ENCODE measurements around the gene TMEM26.

Gene TMEM26

DNA sequence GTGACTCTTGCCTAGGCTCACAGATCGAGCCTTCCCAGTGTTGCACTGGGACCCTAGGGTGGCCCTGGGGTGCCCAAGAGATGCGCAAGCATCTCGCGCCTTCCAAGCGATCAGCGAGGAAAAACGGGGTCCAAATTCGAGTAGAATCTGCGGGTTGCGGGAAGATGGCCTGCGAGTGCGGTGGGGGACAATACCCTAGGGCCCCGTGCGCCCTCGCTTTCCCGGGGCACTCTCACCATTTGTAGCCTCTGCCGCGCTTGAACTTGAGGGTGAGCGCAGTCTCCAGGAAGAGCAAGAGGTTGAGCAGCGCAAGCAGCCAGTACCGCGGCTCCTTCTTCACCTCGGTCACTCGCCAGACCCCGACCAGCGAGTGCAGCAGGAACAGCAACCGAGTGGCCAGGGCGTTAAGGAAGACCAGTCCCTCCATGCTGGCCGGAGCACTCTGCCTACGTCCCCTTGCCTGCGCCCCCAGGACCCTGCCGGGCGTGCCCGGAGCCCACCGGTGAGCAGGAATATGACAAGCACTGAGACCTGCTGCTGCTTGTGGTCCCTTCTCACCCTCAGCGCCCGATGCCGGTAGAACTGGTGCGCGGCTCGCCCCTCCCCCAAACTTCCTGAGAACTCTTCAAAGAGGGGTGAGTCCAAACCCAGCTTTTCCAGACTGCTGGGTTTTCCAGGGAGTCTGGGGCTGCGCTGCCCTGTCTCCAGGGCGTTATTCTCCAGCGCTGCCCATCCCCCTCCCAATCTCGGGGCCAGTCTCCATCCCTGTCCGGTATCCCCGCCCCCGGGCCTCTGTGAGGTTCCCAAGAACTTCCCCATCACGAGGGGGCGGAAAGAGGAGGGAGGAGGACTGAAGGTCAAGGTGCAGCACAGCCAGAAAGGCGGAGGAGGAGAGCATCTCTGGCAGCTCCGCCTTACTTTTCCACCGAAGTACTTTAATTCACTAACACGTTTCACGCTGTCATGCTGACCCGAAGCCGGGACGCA, at the start of gene TMEM26:
TSS of gene TMEM26 (minus strand) at position 727 of the 987 bp plus-strand sequence. CDS start at position 427, 300 bp downstream.
- peak; percentile 58 for DNase-seq (ENCODE audit: low spot score)

DNA sequence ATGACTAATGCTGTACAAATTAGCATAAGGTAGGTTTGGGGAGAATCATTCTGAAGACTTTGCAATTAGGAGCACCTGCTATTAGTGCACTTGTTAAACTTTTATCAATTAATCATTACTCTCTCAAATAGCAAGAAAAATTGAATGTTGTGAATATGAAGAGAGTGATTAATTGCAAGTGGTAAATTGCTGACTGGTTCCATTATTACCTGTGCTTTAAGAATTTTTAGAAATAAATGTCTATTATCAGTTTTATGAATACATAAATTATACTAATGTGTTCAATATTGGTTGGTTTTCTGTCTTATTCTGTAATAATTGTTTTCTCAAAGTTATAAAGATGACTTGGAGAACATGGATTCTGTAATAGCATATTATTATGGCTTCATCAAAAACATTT, 47.3 kb upstream of the TMEM26 start:
- DNase-seq (ENCODE audit: low spot score) = no peak

- no peak for DNase-seq (ENCODE audit: low spot score)
These were observed 39.3 kb upstream of the TMEM26 start for GRCh38 chr10:61492364-61492995.

DNA sequence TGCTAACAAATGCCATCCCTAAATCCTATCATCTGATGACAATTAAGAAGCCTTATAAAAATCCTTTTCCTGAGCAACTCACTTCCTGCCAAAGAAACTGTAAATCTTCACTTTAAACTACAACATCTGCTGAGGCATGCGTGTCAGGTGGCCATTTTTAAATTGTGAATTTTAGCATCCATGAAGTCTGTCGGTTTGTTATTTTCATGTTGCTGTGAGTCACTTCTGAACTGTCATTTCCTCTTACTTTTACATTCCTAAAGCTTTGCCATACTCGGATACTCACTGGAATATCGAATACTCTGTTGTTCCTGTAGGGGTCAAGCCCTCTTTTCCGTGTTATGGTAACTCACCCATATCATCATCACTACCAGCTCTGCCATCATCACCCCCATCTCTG, 34.3 kb upstream of the TMEM26 start:
- DNase-seq (ENCODE audit: low spot score) = no peak

GRCh38 chr10:61486738-61487396, 33.7 kb upstream of the TMEM26 start:
- no peak for DNase-seq (ENCODE audit: low spot score)

DNA sequence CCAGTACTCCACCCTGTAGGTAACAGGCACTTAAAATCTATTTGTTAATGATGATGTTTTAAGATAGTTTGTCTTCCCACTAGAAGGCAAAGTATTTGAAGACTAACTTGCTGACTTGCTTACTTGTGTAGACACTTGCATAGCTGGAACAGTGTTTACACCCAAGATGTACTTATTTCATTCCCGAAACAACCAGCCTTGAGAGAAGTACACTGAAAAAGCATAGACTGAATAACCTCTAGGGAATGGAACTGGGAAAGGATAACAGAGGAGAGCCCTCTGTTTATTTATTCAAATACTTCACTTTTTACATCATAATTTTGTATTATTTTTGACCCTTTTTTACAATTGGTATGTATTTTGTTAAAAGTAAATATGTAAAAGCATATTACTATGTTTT, 33.1 kb upstream of the TMEM26 start:
- no peak for DNase-seq (ENCODE audit: low spot score)

DNA sequence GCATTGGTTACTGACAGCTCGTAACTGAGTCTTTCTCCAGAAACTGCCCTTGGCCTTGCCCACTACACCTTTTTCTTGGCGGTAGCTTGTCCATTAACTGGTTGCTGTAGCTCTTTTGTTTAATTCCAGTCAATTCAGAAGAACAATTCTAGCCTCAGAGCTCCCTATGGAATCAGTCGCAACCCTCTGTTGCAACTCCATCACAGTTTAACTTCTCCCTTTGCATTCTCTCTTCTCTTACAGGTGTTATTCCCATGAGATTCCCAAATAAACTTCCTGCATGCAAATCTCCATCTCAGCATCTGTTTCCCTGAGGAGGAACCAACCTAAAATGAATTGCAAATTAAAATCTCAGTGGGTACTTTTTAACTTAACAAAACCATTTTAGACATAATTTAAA, 28.4 kb upstream of the TMEM26 start:
- no peak for DNase-seq (ENCODE audit: low spot score)

GRCh38 chr10:61480208-61480607, 27.0 kb upstream of the TMEM26 start:
- no peak for DNase-seq (ENCODE audit: low spot score)

DNA sequence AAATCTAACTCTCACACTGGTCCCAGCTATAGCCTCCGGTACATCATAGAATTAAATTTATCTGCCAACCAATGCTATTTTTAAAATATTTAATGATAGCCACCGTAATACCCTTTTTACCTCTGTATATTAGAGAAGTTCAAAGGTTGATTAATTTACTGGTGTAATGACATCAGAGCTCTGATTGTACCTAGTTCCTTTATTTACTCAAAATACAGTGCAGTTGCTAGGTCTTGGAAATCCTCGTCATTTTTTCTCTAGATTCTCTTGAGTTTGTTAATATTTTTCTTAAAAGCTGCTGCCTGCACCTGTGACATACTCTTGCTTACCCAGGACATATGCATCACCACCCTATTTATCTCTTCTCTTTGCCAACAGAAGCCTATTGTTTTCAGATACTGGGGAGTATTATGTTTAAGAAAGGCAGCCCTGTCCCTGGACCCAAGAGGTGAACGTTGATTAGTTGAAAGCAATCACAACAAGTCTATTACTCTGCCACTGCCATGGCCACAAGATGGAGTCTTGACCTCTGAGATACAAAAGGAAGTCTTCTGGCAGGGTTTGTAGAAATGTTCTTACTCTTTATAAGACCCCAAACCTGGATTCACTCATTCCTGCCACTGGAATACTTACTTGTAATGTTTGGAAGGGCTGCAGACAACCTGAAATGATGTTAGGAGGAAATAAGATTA, 25.6 kb upstream of the TMEM26 start:
- DNase-seq (ENCODE audit: low spot score) = no peak

DNA sequence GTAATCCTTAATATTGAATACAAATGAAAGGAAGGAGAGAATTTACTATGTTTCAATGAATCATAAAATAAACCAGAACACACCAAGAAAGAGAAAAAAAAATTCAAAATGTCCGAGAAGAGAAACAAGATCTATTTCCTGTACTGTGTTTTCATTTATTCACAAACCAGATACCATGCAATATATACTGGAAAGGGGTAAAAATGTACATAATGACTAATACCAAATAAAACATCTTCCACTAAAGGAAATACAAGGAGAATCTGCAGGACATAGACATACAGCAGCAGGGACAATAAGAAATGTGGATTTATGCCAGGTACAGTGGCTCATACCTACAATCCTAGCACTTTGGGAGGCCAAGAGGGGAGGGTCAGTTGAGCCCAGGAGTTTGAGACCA, 24.3 kb upstream of the TMEM26 start:
- DNase-seq (ENCODE audit: low spot score) = no peak

- no peak for DNase-seq (ENCODE audit: low spot score)
These were observed 23.3 kb upstream of the TMEM26 start for GRCh38 chr10:61476529-61476928.

- DNase-seq (ENCODE audit: low spot score) = no peak
These were observed 22.3 kb upstream of the TMEM26 start for GRCh38 chr10:61475449-61475873.

- DNase-seq (ENCODE audit: low spot score) = no peak
These were observed 19.0 kb upstream of the TMEM26 start for GRCh38 chr10:61472090-61472674.

GRCh38 chr10:61471491-61471890, 18.3 kb upstream of the TMEM26 start:
- no peak for DNase-seq (ENCODE audit: low spot score)

DNA sequence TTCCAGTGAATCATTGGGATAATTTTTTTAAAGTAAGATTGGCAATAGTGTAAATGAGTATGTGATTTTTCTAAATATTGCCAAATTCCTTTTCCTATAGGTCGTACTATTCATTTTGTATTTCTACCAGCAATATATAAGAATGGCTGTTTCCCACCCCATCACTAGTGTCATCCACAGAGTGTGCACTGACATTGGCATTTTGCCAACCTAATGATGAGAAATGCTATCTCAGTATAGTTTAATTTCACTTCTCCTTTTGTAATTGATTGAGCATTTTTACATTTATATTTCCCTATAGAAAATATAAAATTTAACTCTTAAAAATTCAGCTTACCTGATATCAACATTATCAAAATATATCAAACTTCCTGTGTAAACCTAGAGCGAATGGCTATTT, 17.6 kb upstream of the TMEM26 start:
- DNase-seq (ENCODE audit: low spot score) = no peak

DNA sequence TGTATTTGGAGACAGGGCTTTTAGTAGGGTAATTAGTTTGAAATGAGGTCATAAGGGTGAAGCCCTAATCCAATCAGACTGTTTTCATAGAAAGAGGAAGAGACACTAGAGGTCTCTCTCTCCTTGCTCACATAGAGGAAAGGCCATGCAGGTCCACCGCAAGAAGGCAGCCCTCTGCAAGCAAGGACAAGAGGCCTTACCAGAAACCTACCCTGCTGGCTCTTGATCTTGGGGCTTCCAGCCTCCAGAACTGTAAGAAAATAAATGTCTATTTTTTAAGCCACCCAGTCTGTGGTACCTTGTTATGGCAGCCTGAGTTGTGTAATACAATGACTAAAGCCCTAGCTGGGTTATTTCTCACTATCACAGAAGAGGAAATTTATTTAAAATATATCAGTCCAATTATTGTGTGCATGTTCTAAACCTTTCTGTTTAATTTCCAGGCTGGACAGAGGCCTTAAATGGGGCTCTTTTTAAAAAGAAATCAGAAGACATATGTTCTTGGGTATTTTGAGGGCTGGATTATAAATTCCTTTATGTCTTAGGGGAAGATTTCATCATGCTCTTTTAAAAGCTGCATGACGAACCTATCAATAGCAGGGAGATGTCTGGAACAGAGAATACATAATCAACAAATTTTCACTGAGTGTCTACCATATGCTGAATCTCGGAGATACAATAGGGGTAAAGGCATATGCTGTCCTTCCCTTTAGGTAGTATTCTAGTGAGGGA, 12.9 kb upstream of the TMEM26 start:
- DNase-seq (ENCODE audit: low spot score) = no peak

- no peak for DNase-seq (ENCODE audit: low spot score)
These were observed 12.0 kb upstream of the TMEM26 start for GRCh38 chr10:61465171-61465496.

DNA sequence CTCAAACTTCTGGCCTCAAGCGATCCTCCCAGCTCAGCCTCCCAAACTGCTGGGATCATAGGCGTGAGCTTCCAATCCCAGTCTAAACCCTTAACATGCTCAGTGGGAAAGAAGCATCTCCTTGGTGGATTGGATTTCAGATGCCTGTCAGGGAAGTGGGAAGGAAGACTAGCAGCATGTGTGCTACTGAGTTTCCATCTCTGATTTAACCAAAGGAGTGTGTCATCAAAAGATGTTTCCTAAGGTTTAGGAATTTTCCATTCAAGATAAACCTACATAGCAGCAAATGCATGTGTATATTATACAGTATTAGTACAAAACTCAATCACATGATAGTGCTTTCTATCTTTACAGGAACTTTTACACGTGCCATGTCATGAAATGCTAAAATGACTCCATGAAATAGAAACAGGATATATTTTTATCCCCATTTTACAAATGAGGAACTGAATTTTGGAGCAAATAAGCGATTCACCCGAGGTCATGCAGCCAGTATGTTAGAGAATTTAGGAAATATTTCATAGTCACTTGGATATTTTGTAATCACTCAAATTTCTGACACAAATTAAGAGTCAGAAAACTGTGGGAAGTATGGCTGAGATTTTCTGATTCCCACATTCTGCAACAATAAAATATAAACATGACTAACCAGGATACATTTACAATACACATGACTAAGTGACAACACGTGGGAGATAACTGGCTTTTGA, 11.4 kb upstream of the TMEM26 start:
- DNase-seq (ENCODE audit: low spot score) = no peak

DNA sequence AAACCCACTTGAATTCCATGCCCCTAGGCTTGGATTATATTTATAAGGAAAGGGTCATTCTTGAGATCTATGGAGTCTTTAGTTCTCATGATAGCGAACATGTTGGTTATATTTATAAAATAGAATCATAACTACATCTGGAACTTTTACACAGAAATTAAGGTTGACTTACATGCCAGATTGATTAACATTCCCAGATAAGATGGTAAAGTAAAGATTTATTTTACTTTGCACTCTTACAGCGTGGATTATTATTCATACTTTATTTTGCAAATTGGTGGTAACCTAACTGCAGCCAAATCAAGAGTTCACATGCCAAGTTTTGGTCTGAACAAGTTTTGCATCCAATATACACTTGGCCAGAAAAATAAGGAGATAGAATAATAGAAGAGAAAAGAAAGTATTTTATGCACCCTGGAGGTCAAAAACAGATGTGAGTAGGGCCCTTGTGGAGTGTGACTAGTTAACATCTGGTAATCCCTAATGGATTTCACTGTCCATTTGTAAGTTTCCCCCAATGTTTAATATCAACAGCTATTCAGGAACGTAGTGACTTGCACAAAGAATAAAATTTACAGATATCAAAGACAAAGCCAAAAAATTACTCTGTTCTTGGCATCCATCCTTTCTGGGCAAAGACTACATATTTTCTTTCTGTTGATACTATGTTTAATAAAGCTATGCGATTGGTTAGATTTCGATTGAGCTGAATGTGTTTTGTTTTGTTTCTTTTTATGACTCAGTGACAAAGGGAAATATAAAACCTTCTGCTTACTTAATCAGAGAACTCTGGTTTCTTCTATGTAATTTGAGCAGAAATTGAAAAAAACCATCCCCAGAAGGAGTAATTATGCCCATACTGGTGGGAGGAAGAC, 10.1 kb upstream of the TMEM26 start:
- DNase-seq (ENCODE audit: low spot score) = no peak

- DNase-seq (ENCODE audit: low spot score) = no peak
These were observed 7.7 kb upstream of the TMEM26 start for GRCh38 chr10:61460835-61461234.
